H1 (cell line): Measurements from ENCODE around the gene RIPPLY1.

Experiments
- ASH2L ChIP-seq: fragments of 200-600, 300-600 bp; sonication (generic); IDR thresholded peaks from one replicate; pipeline ENCODE4 v1.7.1; 2017; ENCODE audit warnings: low read length
- ATF3 ChIP-seq: IDR thresholded peaks from 2 replicates; pipeline ENCODE4 v1.6.1; 2011; ENCODE audit warnings: low read depth, mild to moderate bottlenecking, low read length; ENCODE audit not compliant: insufficient read depth
- CHD2 ChIP-seq: IDR thresholded peaks from 2 replicates; pipeline ENCODE4 v1.6.1; 2012; ENCODE audit warnings: low read length, improper control_type of control experiment
- CTCF ChIP-seq, 3 experiments: IDR thresholded peaks; 1 replicate in 2 of 3; 2 replicates in 1 of 3; pipeline versions ENCODE4 v1.5.1 to v1.6.1; 2011; ENCODE audit warnings: low read length in 3 of 3, mild to moderate bottlenecking in 3 of 3, inconsistent platforms in 2 of 3, low read depth in 1 of 3, moderate library complexity in 1 of 3; ENCODE audit not compliant: insufficient read depth in 1 of 3; ENCODE audit errors: control extremely low read depth in 1 of 3
- EZH2 ChIP-seq: fragments of 200-600 bp; sonication (generic); IDR thresholded peaks from 2 replicates; pipeline ENCODE4 v1.7.1; 2012; ENCODE audit warnings: low read depth, mild to moderate bottlenecking, moderate library complexity, low read length, inconsistent platforms; ENCODE audit not compliant: severe bottlenecking
- JUN ChIP-seq: IDR thresholded peaks from 2 replicates; pipeline ENCODE4 v1.6.1; 2011; ENCODE audit warnings: low read depth, mild to moderate bottlenecking, improper control_type of control experiment, low read length
- KDM1A ChIP-seq: fragments of 200-600, 300-600 bp; sonication (generic); IDR thresholded peaks from 2 replicates; pipeline ENCODE4 v1.7.1; 2016; ENCODE audit warnings: mild to moderate bottlenecking, low read length, borderline replicate concordance
- PHF8 ChIP-seq: fragments of 200-600 bp; sonication (generic); conservative IDR thresholded peaks from 2 replicates; pipeline ENCODE4 v1.7.1; 2012; ENCODE audit warnings: low read depth, mild to moderate bottlenecking, inconsistent platforms, low read length, moderate library complexity
- POLR2AphosphoS5 ChIP-seq: IDR thresholded peaks from 2 replicates; pipeline ENCODE4 v1.6.1; 2011; ENCODE audit warnings: low read depth, low read length
- SRF ChIP-seq: IDR thresholded peaks from 2 replicates; pipeline ENCODE4 v1.6.1; 2011; ENCODE audit warnings: mild to moderate bottlenecking, low read depth, low read length, moderate library complexity
- TAF1 ChIP-seq: IDR thresholded peaks from 2 replicates; pipeline ENCODE4 v1.6.1; 2011; ENCODE audit warnings: mild to moderate bottlenecking, low read depth, low read length
- TBP ChIP-seq: IDR thresholded peaks from 2 replicates; pipeline ENCODE4 v1.6.1; 2011; ENCODE audit warnings: low read depth, low read length, improper control_type of control experiment
- ZNF274 ChIP-seq: IDR thresholded peaks from 2 replicates; pipeline ENCODE4 v1.7.0; 2012; ENCODE audit warnings: low read length, borderline replicate concordance; ENCODE audit errors: extremely low read depth

DNA sequence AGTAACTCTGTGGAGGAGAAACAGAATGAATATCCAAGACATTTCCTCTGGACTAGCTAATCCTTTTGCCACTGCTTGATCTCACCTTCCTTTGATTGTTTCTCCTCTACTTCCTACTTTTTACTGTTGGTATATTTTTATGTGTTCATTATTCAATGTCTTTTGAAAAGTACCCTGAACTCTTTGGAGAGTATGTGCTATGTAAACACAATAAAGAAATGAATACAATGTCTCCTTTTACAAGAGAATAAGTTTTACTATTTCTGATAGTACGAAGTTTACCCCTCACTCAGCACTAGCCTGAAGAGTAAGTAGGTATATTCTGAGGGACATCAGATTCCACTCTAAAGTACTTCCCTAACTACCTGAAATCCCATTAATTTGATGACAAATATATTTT, 36.9 kb upstream of the RIPPLY1 start:
- TF ChIP-seq KDM1A (no peak), TBP (no peak), JUN (no peak), CTCF (IDR thresholded peaks at IDR 0.05; ENCODE audit: control extremely low read depth in 1 of 3, insufficient read depth in 1 of 3, low read depth in 1 of 3, low read length in 3 of 3) (no peak), SRF (no peak), CHD2 (no peak), ATF3 (no peak), PHF8 (no peak), ASH2L (no peak), TAF1 (no peak), POLR2AphosphoS5 (no peak), ZNF274 (no peak), EZH2 (no peak)
